MM.1S (cell line): Measurements from ENCODE around the gene PTPRG.

Source experiments
- DNase-seq: peaks from one replicate; pipeline ENCODE4 v3.0.0-alpha.2; 2015
- H2AFZ ChIP-seq: fragments of 300-600 bp; sonication (generic); 2 replicates; pipeline ENCODE4 v1.6.0; 2016; ENCODE audit warnings: antibody characterized with exemption, low read length
- H3F3A ChIP-seq: fragments of 300-600 bp; sonication (generic); 2 replicates; pipeline ENCODE4 v1.6.1; 2016; ENCODE audit warnings: mild to moderate bottlenecking, antibody characterized with exemption, low read length, moderate library complexity, mixed read lengths; ENCODE audit not compliant: insufficient read depth
- H3K27ac ChIP-seq: fragments of 300-600 bp; sonication (generic); 2 replicates; pipeline ENCODE4 v1.5.1; 2016; ENCODE audit warnings: mild to moderate bottlenecking, low read length
- H3K27me3 ChIP-seq: fragments of 300-600 bp; sonication (generic); replicated peaks from 2 replicates; pipeline ENCODE4 v1.6.0; 2016; ENCODE audit warnings: low read length; ENCODE audit not compliant: insufficient read depth
- H3K36me3 ChIP-seq: fragments of 300-600 bp; sonication (generic); replicated peaks from 2 replicates; pipeline ENCODE4 v1.6.1; 2016; ENCODE audit warnings: mild to moderate bottlenecking, low read length, mixed read lengths; ENCODE audit not compliant: insufficient read depth
- H3K4me1 ChIP-seq: fragments of 300-600 bp; sonication (generic); 2 replicates; pipeline ENCODE4 v1.6.1; 2016; ENCODE audit warnings: low read length, mixed read lengths
- H3K4me2 ChIP-seq: fragments of 300-600 bp; sonication (generic); 2 replicates; pipeline ENCODE4 v1.6.0; 2016; ENCODE audit warnings: low read depth, low read length
- H3K4me3 ChIP-seq: fragments of 300-600 bp; sonication (generic); 2 replicates; pipeline ENCODE4 v1.5.1; 2016; ENCODE audit warnings: low read length, mixed read lengths
- H3K79me2 ChIP-seq: fragments of 300-600 bp; sonication (generic); 2 replicates; pipeline ENCODE4 v1.6.1; 2016; ENCODE audit warnings: mixed run types, low read length, mixed read lengths
- H3K9ac ChIP-seq: fragments of 300-600 bp; sonication (generic); 2 replicates; pipeline ENCODE4 v1.6.1; 2016; ENCODE audit warnings: low read length, mixed read lengths
- H3K9me2 ChIP-seq: fragments of 300-600 bp; sonication (generic); replicated peaks from 2 replicates; pipeline ENCODE4 v1.6.1; 2016; ENCODE audit warnings: mild to moderate bottlenecking, low read length, mixed read lengths; ENCODE audit not compliant: insufficient read depth
- H3K9me3 ChIP-seq: fragments of 300-600 bp; sonication (generic); replicated peaks from 2 replicates; pipeline ENCODE4 v1.6.1; 2016; ENCODE audit warnings: mild to moderate bottlenecking, low read length, mixed read lengths; ENCODE audit not compliant: insufficient read depth
- H4K20me1 ChIP-seq: fragments of 300-600 bp; sonication (generic); 2 replicates; pipeline ENCODE4 v1.6.1; 2016; ENCODE audit warnings: mild to moderate bottlenecking, low read length, moderate library complexity, mixed read lengths; ENCODE audit not compliant: insufficient read depth
- CTCF ChIP-seq: fragments of 300-600 bp; sonication (generic); IDR thresholded peaks from 2 replicates; pipeline ENCODE4 v1.5.1; 2016; ENCODE audit warnings: antibody characterized with exemption, low read length, mixed read lengths
- EZH2 ChIP-seq: fragments of 300-600 bp; sonication (generic); optimal IDR thresholded peaks from 2 replicates; pipeline ENCODE3; 2017; ENCODE audit warnings: low read depth, mild to moderate bottlenecking, antibody characterized with exemption, low read length, mixed read lengths
- EZH2phosphoT487 ChIP-seq: fragments of 300-600 bp; sonication (generic); IDR thresholded peaks from 2 replicates; pipeline ENCODE4 v1.6.1; 2018; ENCODE audit warnings: antibody characterized with exemption, low read length

The PTPRG gene

GRCh38 chr3:61686228-61686648 lies 124.9 kb downstream of the PTPRG start:
- peaks cover 47% of the 10 kb centered on the region for H3K79me2 ChIP-seq
- no peak overlapping the region for H3K27ac ChIP-seq
- H3K4me2 ChIP-seq: no peak overlapping the region
- no peaks in the 10 kb centered on the region for H3K9me2 ChIP-seq
- H3F3A ChIP-seq: no peaks in the 10 kb centered on the region
- no peaks in the 10 kb centered on the region for H4K20me1 ChIP-seq
- no peak overlapping the region for H2AFZ ChIP-seq
- H3K27me3 ChIP-seq: no peaks in the 10 kb centered on the region
- H3K4me3 ChIP-seq: no peak overlapping the region
- TF ChIP-seq CTCF: no peak
- TF ChIP-seq EZH2: no peak
- no peak for TF ChIP-seq EZH2phosphoT487
- no peaks in the 10 kb centered on the region for H3K4me1 ChIP-seq
- H3K9ac ChIP-seq: no peak overlapping the region
- H3K36me3 ChIP-seq: no peaks in the 10 kb centered on the region
- no peak for DNase-seq
- H3K9me3 ChIP-seq: no peaks in the 10 kb centered on the region

- Histone ChIP-seq H3K36me3 (no peaks in the 10 kb centered on the region), H3K27me3 (no peaks in the 10 kb centered on the region), H2AFZ (no peak overlapping the region), H3K9ac (no peak overlapping the region), H3K4me3 (no peak overlapping the region), H4K20me1 (no peaks in the 10 kb centered on the region), H3K4me1 (no peaks in the 10 kb centered on the region), H3K4me2 (no peak overlapping the region), H3K79me2 (peaks cover 46% of the 10 kb centered on the region), H3F3A (no peaks in the 10 kb centered on the region), H3K9me2 (no peaks in the 10 kb centered on the region), H3K9me3 (no peaks in the 10 kb centered on the region), H3K27ac (no peak overlapping the region)
- DNase-seq: no peak
- TF ChIP-seq EZH2phosphoT487 (no peak), EZH2 (no peak), CTCF (no peak)
These were observed 125.8 kb downstream of the PTPRG start for GRCh38 chr3:61687206-61687605.

- H3K4me2 ChIP-seq: no peak overlapping the region
- no peaks in the 10 kb centered on the region for H3K27me3 ChIP-seq
- no peaks in the 10 kb centered on the region for H3K36me3 ChIP-seq
- H3K4me3 ChIP-seq: no peak overlapping the region
- no peak overlapping the region for H3K9ac ChIP-seq
- H4K20me1 ChIP-seq: no peaks in the 10 kb centered on the region
- H3K27ac ChIP-seq: no peak overlapping the region
- H3F3A ChIP-seq: no peaks in the 10 kb centered on the region
- no peaks in the 10 kb centered on the region for H3K9me3 ChIP-seq
- DNase-seq: no peak
- H3K9me2 ChIP-seq: no peaks in the 10 kb centered on the region
- no peaks in the 10 kb centered on the region for H3K4me1 ChIP-seq
- no peak overlapping the region for H2AFZ ChIP-seq
- no peak for TF ChIP-seq EZH2phosphoT487
- no peak for TF ChIP-seq CTCF
- TF ChIP-seq EZH2: no peak
- peaks cover 46% of the 10 kb centered on the region for H3K79me2 ChIP-seq
These were observed 126.4 kb downstream of the PTPRG start for GRCh38 chr3:61687663-61688306.
